IPS DF 6.9 (cell line): ENCODE results near the gene CSTB.

Experiments used
- DNase-seq: peaks from one replicate; pipeline ENCODE4 v3.0.0-alpha.2; 2013; ENCODE audit warnings: low read depth, low spot score
- H3K27ac ChIP-seq: one replicate; pipeline ENCODE4 v1.5.1; 2013; ENCODE audit warnings: low read length, control low read depth
- H3K27me3 ChIP-seq: 2 replicates; pipeline ENCODE4 v1.6.1; 2013; ENCODE audit warnings: mild to moderate bottlenecking, low read length; ENCODE audit not compliant: control insufficient read depth, insufficient read depth
- H3K36me3 ChIP-seq: 2 replicates; pipeline ENCODE4 v1.6.1; 2013; ENCODE audit warnings: low read length; ENCODE audit not compliant: control insufficient read depth, insufficient read depth
- H3K4me1 ChIP-seq: 2 replicates; pipeline ENCODE4 v1.6.1; 2013; ENCODE audit warnings: low read length; ENCODE audit not compliant: control insufficient read depth, insufficient read depth
- H3K4me3 ChIP-seq: 2 replicates; pipeline ENCODE4 v1.5.1; 2013; ENCODE audit warnings: mild to moderate bottlenecking, low read length
- H3K9me3 ChIP-seq: 2 replicates; pipeline ENCODE4 v1.6.1; 2013; ENCODE audit warnings: low read length, inconsistent platforms; ENCODE audit not compliant: control insufficient read depth, insufficient read depth
- WGBS: extraction: QIAGEN DNeasy Blood & Tissue Kit; methylation state at CpG from one replicate; pipeline ENCODE4 v1.1.7; 2013; ENCODE audit warnings: mixed read lengths, missing lambda C conversion rate; ENCODE audit not compliant: insufficient read length, insufficient coverage; 5-methylcytosine and 5-hydroxymethylcytosine counted together

CSTB gene

GRCh38 chr21:43735236-43736091 lies 40.6 kb downstream of the CSTB start:
- Histone ChIP-seq H3K27me3 (no peaks in the 10 kb centered on the region), H3K9me3 (no peaks in the 10 kb centered on the region), H3K4me3 (no peak overlapping the region), H3K36me3 (no peaks in the 10 kb centered on the region), H3K27ac (no peak overlapping the region), H3K4me1 (0 out of 2 replicates have a peak, but pooled peaks cover 1% of the 10 kb centered on the region)
- no peak for DNase-seq
- WGBS = no CpG with 5 or more reads among the region's 22 CpGs

- no peaks in the 10 kb centered on the region for H3K36me3 ChIP-seq
- no peaks in the 10 kb centered on the region for H3K9me3 ChIP-seq
- no peak for DNase-seq
- H3K4me1 ChIP-seq = 0 out of 2 replicates have a peak, but pooled peaks cover 1% of the 10 kb centered on the region
- no peak overlapping the region for H3K27ac ChIP-seq
- H3K4me3 ChIP-seq = no peak overlapping the region
- no CpG with 5 or more reads among the region's 9 CpGs for WGBS
- H3K27me3 ChIP-seq = no peaks in the 10 kb centered on the region
These were observed 41.2 kb downstream of the CSTB start for GRCh38 chr21:43734928-43735229.

- H3K27me3 ChIP-seq = no peaks in the 10 kb centered on the region
- peaks cover 1% of the 10 kb centered on the region; the same call in 1 of the 2 replicates for H3K4me1 ChIP-seq
- no peaks in the 10 kb centered on the region for H3K9me3 ChIP-seq
- DNase-seq = no peak
- H3K27ac ChIP-seq = no peak overlapping the region
- no peaks in the 10 kb centered on the region for H3K36me3 ChIP-seq
- H3K4me3 ChIP-seq = no peak overlapping the region
- WGBS = no CpG with 5 or more reads among the region's 25 CpGs
These were observed 41.8 kb downstream of the CSTB start for GRCh38 chr21:43734131-43734927.

- Histone ChIP-seq H3K27me3 (no peaks in the 10 kb centered on the region), H3K27ac (no peak overlapping the region), H3K9me3 (no peaks in the 10 kb centered on the region), H3K4me1 (peaks cover 1% of the 10 kb centered on the region; the same call in 1 of the 2 replicates), H3K36me3 (no peaks in the 10 kb centered on the region), H3K4me3 (no peak overlapping the region)
- no peak for DNase-seq
- WGBS = no CpG with 5 or more reads among the region's 15 CpGs
These were observed 42.5 kb downstream of the CSTB start for GRCh38 chr21:43733529-43734071.

- no peaks in the 10 kb centered on the region for H3K9me3 ChIP-seq
- H3K4me1 ChIP-seq = peaks cover 1% of the 10 kb centered on the region; the same call in 1 of the 2 replicates
- no peak overlapping the region for H3K4me3 ChIP-seq
- DNase-seq = no peak
- no peaks in the 10 kb centered on the region for H3K36me3 ChIP-seq
- no peak overlapping the region for H3K27ac ChIP-seq
- WGBS = no CpG with 5 or more reads among the region's 10 CpGs
- H3K27me3 ChIP-seq = no peaks in the 10 kb centered on the region
These were observed 43.0 kb downstream of the CSTB start for GRCh38 chr21:43733060-43733459.

- no peak overlapping the region for H3K4me3 ChIP-seq
- no peaks in the 10 kb centered on the region for H3K9me3 ChIP-seq
- no peaks in the 10 kb centered on the region for H3K36me3 ChIP-seq
- H3K27ac ChIP-seq = no peak overlapping the region
- no peak for DNase-seq
- peaks cover 3% of the 10 kb centered on the region; the same call in 1 of the 2 replicates for H3K4me1 ChIP-seq
- H3K27me3 ChIP-seq = no peaks in the 10 kb centered on the region
- no CpG with 5 or more reads among the region's 23 CpGs for WGBS
These were observed 44.0 kb downstream of the CSTB start for GRCh38 chr21:43731891-43732711.

GRCh38 chr21:43731476-43731875 lies 44.6 kb downstream of the CSTB start:
- no peaks in the 10 kb centered on the region for H3K9me3 ChIP-seq
- peaks cover 3% of the 10 kb centered on the region; the same call in 1 of the 2 replicates for H3K4me1 ChIP-seq
- no peak overlapping the region for H3K4me3 ChIP-seq
- H3K36me3 ChIP-seq = no peaks in the 10 kb centered on the region
- H3K27me3 ChIP-seq = no peaks in the 10 kb centered on the region
- H3K27ac ChIP-seq = no peak overlapping the region
- WGBS = no CpG with 5 or more reads among the region's 6 CpGs
- DNase-seq = no peak

- peak; percentile 60 for DNase-seq
- Histone ChIP-seq H3K27me3 (no peaks in the 10 kb centered on the region), H3K4me1 (peaks cover 2% of the 10 kb centered on the region; the same call in 1 of the 2 replicates), H3K4me3 (peak overlapping the region; percentile 31; the same call in 1 of the 2 replicates), H3K36me3 (no peaks in the 10 kb centered on the region), H3K9me3 (no peaks in the 10 kb centered on the region), H3K27ac (no peak overlapping the region)
- WGBS = no CpG with 5 or more reads among the region's 59 CpGs
These were observed 47.4 kb downstream of the CSTB start for GRCh38 chr21:43728467-43729390.

- WGBS = no CpG with 5 or more reads among the region's 7 CpGs
- no peak for DNase-seq
- peak overlapping the region; percentile 31; the same call in 1 of the 2 replicates for H3K4me3 ChIP-seq
- H3K36me3 ChIP-seq = no peaks in the 10 kb centered on the region
- no peaks in the 10 kb centered on the region for H3K9me3 ChIP-seq
- H3K4me1 ChIP-seq = peaks cover 2% of the 10 kb centered on the region; the same call in 1 of the 2 replicates
- no peak overlapping the region for H3K27ac ChIP-seq
- H3K27me3 ChIP-seq = no peaks in the 10 kb centered on the region
These were observed 48.0 kb downstream of the CSTB start for GRCh38 chr21:43728154-43728466.
